Heart left ventricle (tissue), 16 donors: ENCODE measurements around the gene FBXL3. TPM values are rescaled to one million over a fixed set of nuclear protein-coding genes. Genes with fewer than 3 reads are reported as not detected.

ENCODE experiments used
- ATAC-seq, 4 donors: fragments of 200-7000 bp; cut with Tn5 transposase; one replicate each; pipeline ENCODE4 v1.9.1; 2020 to 2022; ENCODE audit warnings: moderate library complexity in 4 of 4, mild to moderate bottlenecking in 3 of 4, moderate number of reproducible peaks in 1 of 4
- DNase-seq, 5 donors: peaks; one replicate each; pipeline ENCODE4 v3.0.0-alpha.2; 2020
- H3K27ac ChIP-seq, 12 donors: fragments of 200-600 bp; sonication (generic) in 4 of 12; one replicate each; pipeline versions ENCODE4 v1.5.0 to v1.8.0; 2016 to 2022; ENCODE audit warnings: mild to moderate bottlenecking in 2 of 12
- H3K27me3 ChIP-seq, 9 donors: fragments of 200-600 bp; sonication (generic) in 2 of 9; one replicate each; pipeline versions ENCODE4 v1.5.1 to v1.8.0; 2016 to 2022; ENCODE audit warnings: mild to moderate bottlenecking in 3 of 9
- H3K36me3 ChIP-seq, 9 donors: fragments of 200-600 bp; sonication (generic) in 2 of 9; one replicate each; pipeline versions ENCODE4 v1.5.0 to v1.8.0; 2018 to 2022; ENCODE audit warnings: mild to moderate bottlenecking in 2 of 9
- H3K4me1 ChIP-seq, 12 donors: fragments of 200-600 bp; sonication (generic) in 4 of 12; one replicate each; pipeline versions ENCODE4 v1.5.0 to v1.8.0; 2016 to 2022; ENCODE audit warnings: mild to moderate bottlenecking in 3 of 12
- H3K4me3 ChIP-seq, 12 donors: fragments of 200-600 bp; sonication (generic) in 4 of 12; one replicate each; pipeline versions ENCODE4 v1.5.0 to v1.8.0; 2017 to 2022; ENCODE audit warnings: mild to moderate bottlenecking in 9 of 12, moderate library complexity in 4 of 12
- H3K9me3 ChIP-seq, 12 donors: fragments of 200-600 bp; sonication (generic) in 4 of 12; one replicate each; pipeline versions ENCODE4 v1.5.0 to v1.8.0; 2016 to 2022; ENCODE audit warnings: mild to moderate bottlenecking in 1 of 12
- CTCF ChIP-seq, 12 donors: fragments of 200-600 bp; sonication (generic) in 4 of 12; IDR thresholded peaks; one replicate each; pipeline versions ENCODE4 v1.5.0 to v1.8.0; 2018 to 2022; ENCODE audit warnings: antibody characterized with exemption in 12 of 12, mild to moderate bottlenecking in 5 of 12
- POLR2A ChIP-seq, 2 donors: fragments of 450-650 bp; IDR thresholded peaks; one replicate each; pipeline ENCODE4 v1.6.1; 2017; ENCODE audit warnings: antibody characterized with exemption in 2 of 2, mild to moderate bottlenecking in 2 of 2, moderate library complexity in 2 of 2
- WGBS, 4 donors: extraction: QIAGEN DNeasy Blood & Tissue Kit in 2 of 4; methylation state at CpG; one replicate each; pipeline versions ENCODE4 v1.1.5 to v1.1.7; 2013 to 2018; 5-methylcytosine and 5-hydroxymethylcytosine counted together
- intact Hi-C, 10 donors: fragments of 100-400 bp; cut with DNase I; formaldehyde crosslinking; loops; one replicate each; pipeline versions ENCODE4 v1.11.1 to v1.14.2; 2022
- polyA plus RNA-seq, 2 donors: library from polyadenylated mRNA; stranded (reverse); fragments of 200-250 nt; gene quantifications; one replicate each; pipeline ENCODE4 v1.2.3, GENCODE V29; 2013
- total RNA-seq, 9 donors: library from RNA; depleted of rRNA in 2 of 9; stranded (reverse); fragments of >200 nt in 2 of 9; fragmentation: NEBNext Ultra II Directional in 3 of 9; extraction: Animal tissue kit (Norgen Biotek cat#: 25700) in 3 of 9; gene quantifications; one replicate each; pipeline versions ENCODE4 v1.1.0 to v1.2.4, GENCODE V29; 2016 to 2023
- donor health status: ischemic (EF 13 %, LVEDD 7.1; RV severe dilation, severe dysfunction).
- donor health status: healthy with polysubstance abuse.
- donor health status: DM: no; HTN: yes; CAD: no.
- donor health status: DM: no; HTN: no; CAD: no.
- donor health status: ischemic (EF 25% LVEDD 6.9; RV normal size, moderate dysfunction).
- donor health status: ischemic (EF 25% LVEDD 5.7; RV mildly dilated, moderate dysfunction).
- donor health status: healthy.
- donor health status: DM: yes; HTN: yes; CAD: no.
- donor health status: ischemic (EF 35%, LVEDD 5.7; RV mildly dilated, moderate dysfunction).
- donor health status: nonischemic (EF 11% LVEDD 7.7; RV severe dilation, severe dysfunction).
- donor health status: DM: yes; HTN: yes; CAD: no.
- donor health status: PGD.
- donor health status: ischemic (EF 29% LVEDD 5.4; RV normal size, mild dysfunction).
- donor health status: nonischemic (EF 23%, LVEDD 6.1; RV moderate dilation, normal function).

FBXL3 gene
- total and polyA plus RNA-seq, 11 donors = 11.8 to 50.0 (median 31.4) TPM

- Histone ChIP-seq H3K36me3 (no peaks in the 10 kb centered on the region), H3K4me3 (no peak overlapping the region), H3K4me1 (peaks cover 0 to 2% (median 0%) of the 10 kb centered on the region in 12 donors), H3K27ac (no peak overlapping the region), H3K9me3 (no peaks in the 10 kb centered on the region), H3K27me3 (peaks cover 0 to 12% (median 4%) of the 10 kb centered on the region in 9 donors)
- DNase-seq (no peak), ATAC-seq (no peak)
- 55 to 75% (median 59%) methylated on average over 3 of the region's 3 CpGs for WGBS, 4 donors
- intact Hi-C loops = loop anchor here in 1 of 10 donors (10.0 kb wide), 1 partner anchor 1096 kb away; no protein-coding TSS in a partner anchor
- TF ChIP-seq POLR2A (IDR thresholded peaks at IDR 0.05) = no peak
- TF ChIP-seq CTCF (IDR thresholded peaks at IDR 0.05) = no peak
Measured at GRCh38 chr13:76971215-76971614, 55.7 kb downstream of the FBXL3 start.

GRCh38 chr13:76969488-76970365 lies 57.2 kb downstream of the FBXL3 start:
- no peak overlapping the region for H3K27ac ChIP-seq
- intact Hi-C loops = loop anchor here in 1 of 10 donors (10.0 kb wide), 1 partner anchor 1095 kb away; no protein-coding TSS in a partner anchor
- no peak overlapping the region for H3K4me3 ChIP-seq
- peaks cover 0 to 8% (median 0%) of the 10 kb centered on the region in 12 donors for H3K4me1 ChIP-seq
- WGBS, 4 donors = 91 to 92% (median 92%) methylated on average over 5 of the region's 5 CpGs
- DNase-seq (no peak), ATAC-seq (no peak)
- no peaks in the 10 kb centered on the region for H3K9me3 ChIP-seq
- H3K36me3 ChIP-seq = no peaks in the 10 kb centered on the region
- TF ChIP-seq POLR2A (IDR thresholded peaks at IDR 0.05) (no peak), CTCF (IDR thresholded peaks at IDR 0.05) (no peak)
- peaks cover 0 to 7% (median 0%) of the 10 kb centered on the region in 9 donors for H3K27me3 ChIP-seq

GRCh38 chr13:76968041-76968440 lies 58.9 kb downstream of the FBXL3 start:
- H3K9me3 ChIP-seq = no peaks in the 10 kb centered on the region
- TF ChIP-seq POLR2A (IDR thresholded peaks at IDR 0.05) (no peak), CTCF (IDR thresholded peaks at IDR 0.05) (no peak)
- peaks cover 0 to 7% (median 0%) of the 10 kb centered on the region in 9 donors for H3K27me3 ChIP-seq
- H3K4me3 ChIP-seq = no peak overlapping the region
- intact Hi-C loops = no loop called here
- no peaks in the 10 kb centered on the region for H3K36me3 ChIP-seq
- ATAC-seq (no peak), DNase-seq (no peak)
- H3K4me1 ChIP-seq = peaks cover 0 to 8% (median 0%) of the 10 kb centered on the region in 12 donors
- no peak overlapping the region for H3K27ac ChIP-seq
- 69 to 77% (median 71%) methylated on average over 4 to 6 of the region's 6 CpGs for WGBS, 4 donors

- Histone ChIP-seq H3K9me3 (no peaks in the 10 kb centered on the region), H3K4me3 (no peak overlapping the region), H3K27me3 (peaks cover 0 to 4% (median 0%) of the 10 kb centered on the region in 9 donors), H3K4me1 (peaks cover 0 to 8% (median 0%) of the 10 kb centered on the region in 12 donors), H3K36me3 (no peaks in the 10 kb centered on the region), H3K27ac (no peak overlapping the region)
- ATAC-seq = no peak
- intact Hi-C loops = no loop called here
- DNase-seq = no peak
- WGBS, 4 donors = 94 to 99% (median 94%) methylated on average over 6 of the region's 6 CpGs
- TF ChIP-seq CTCF (IDR thresholded peaks at IDR 0.05) (no peak), POLR2A (IDR thresholded peaks at IDR 0.05) (no peak)
Measured at GRCh38 chr13:76967031-76967430, 59.9 kb downstream of the FBXL3 start.
